ENCODE data around the gene SZT2.

DNA sequence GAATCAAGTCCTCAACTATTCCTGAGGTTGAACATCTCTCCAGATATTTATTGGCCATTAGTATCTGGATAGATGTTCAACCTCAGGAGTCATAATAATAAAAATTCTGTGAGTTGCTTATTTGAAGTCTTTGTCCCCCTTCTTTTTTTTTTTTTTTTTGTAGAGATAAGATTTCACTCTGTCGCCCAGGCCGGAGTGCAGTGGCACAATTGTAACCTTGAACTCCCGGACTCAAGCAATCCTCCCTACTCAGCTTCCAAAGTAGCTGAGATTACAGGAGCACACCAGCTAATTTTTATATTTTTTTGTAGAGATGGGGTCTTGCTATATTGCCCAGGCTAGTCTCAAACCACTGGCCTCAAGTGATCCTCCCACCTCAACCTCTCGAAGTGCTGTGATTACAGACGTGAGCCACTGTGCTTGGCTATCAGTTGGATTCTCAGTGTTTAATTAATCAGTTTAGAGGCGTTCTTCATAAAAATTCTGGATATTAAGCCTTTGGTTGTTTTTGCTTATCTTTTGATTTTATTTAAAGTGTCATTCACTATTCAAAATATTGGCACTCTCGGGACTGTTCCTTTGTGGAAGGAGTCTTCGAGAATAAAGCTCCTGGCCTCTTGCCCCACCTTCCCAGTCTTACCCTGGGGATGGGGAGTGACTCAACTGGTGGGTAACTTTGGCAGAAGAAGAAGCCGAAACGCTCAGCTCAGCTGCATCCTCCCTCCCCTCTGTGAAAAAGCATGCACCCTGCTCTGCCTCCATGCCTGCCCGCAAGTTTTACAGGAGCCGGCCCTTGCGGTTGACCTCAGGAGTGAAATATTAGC, 75.2 kb downstream of the SZT2 start:
- TF ChIP-seq GATA3 (IDR thresholded peaks at IDR 0.05; ENCODE audit: low read depth, low read length) = no peak
- no peak for TF ChIP-seq GATA2 (IDR thresholded peaks at IDR 0.05; ENCODE audit: low read depth, low read length)
